ENCODE data around the gene CCDC73.

CCDC73 gene

DNA sequence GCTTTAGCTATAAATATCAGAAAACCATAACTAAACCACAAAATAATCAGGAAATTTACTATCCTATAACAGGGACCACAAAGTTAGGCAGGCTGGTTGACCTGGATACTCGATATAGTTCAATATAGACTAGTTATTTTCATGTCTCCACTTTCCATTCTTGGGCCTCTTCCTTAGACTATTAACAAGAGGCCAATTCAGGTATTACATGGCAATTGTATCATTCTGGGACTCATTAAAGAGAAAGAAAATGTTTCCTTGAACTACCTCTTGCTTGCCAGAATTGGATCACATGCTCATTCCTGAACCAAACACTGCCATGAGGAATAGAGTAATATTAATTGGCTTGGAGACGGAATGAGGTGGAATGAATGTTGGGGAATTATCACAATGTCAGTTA, 134.8 kb downstream of the CCDC73 start:
- no peaks in the 10 kb centered on the region for H3K36me3 ChIP-seq (ENCODE audit: control insufficient read depth, insufficient read depth, low read length)
- H3K27me3 ChIP-seq (ENCODE audit: control insufficient read depth, insufficient read depth, low read length, poor library complexity, severe bottlenecking): no peaks in the 10 kb centered on the region
- WGBS, 2 experiments: 100% methylated on average over 1 to 2 of the region's 2 CpGs
- H3K4me1 ChIP-seq (ENCODE audit: control insufficient read depth, insufficient read depth, low read length): no peaks in the 10 kb centered on the region
- H3K4me3 ChIP-seq (ENCODE audit: insufficient read depth, low read depth, low read length): no peak overlapping the region
- no peaks in the 10 kb centered on the region for H3K9me3 ChIP-seq (ENCODE audit: control insufficient read depth, low read length)
- H3K27ac ChIP-seq (ENCODE audit: insufficient read depth, low read depth, low read length, poor library complexity, severe bottlenecking): no peak overlapping the region

DNA sequence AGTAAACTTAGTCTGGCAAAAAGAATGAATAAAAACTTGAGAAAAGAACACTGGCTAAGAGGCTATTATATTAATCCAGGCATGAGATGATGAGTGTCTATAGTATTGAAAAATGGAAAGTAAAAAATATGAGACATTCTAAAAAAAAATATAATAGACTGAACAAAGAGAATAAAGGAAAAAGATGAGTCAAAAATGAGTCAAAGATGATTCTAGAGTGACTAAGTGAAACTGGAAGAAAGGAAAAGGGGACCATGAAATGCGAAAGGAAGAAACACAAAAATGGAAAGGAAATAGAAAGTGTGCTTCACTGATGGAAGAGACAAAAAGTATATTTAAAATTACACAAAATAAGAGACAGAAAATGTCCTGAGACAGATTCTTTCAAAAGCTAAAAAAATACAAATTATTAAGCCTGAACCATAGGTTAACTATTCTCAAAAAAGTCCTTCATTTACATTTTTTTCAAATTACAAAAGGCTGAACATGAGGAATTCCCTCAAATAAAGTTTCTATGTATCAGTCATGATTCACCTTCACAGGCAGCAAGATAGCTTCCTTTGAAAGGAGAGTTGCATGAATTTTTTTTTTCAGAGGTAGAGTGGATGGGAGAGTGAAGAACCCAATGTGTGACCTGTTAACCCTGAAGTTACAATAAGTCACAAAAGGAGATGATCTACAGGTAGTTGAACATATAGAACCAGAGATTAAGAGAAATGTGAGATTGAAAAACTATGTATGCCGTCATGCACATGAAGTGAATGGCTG, 135.6 kb downstream of the CCDC73 start:
- H3K27ac ChIP-seq (ENCODE audit: insufficient read depth, low read depth, low read length, poor library complexity, severe bottlenecking): no peak overlapping the region
- H3K9me3 ChIP-seq (ENCODE audit: control insufficient read depth, low read length): no peaks in the 10 kb centered on the region
- H3K36me3 ChIP-seq (ENCODE audit: control insufficient read depth, insufficient read depth, low read length): no peaks in the 10 kb centered on the region
- H3K4me1 ChIP-seq (ENCODE audit: control insufficient read depth, insufficient read depth, low read length): no peaks in the 10 kb centered on the region
- WGBS, 2 experiments: 92 to 98% methylated on average over 2 of the region's 2 CpGs
- no peaks in the 10 kb centered on the region for H3K27me3 ChIP-seq (ENCODE audit: control insufficient read depth, insufficient read depth, low read length, poor library complexity, severe bottlenecking)
- H3K4me3 ChIP-seq (ENCODE audit: insufficient read depth, low read depth, low read length): no peak overlapping the region

DNA sequence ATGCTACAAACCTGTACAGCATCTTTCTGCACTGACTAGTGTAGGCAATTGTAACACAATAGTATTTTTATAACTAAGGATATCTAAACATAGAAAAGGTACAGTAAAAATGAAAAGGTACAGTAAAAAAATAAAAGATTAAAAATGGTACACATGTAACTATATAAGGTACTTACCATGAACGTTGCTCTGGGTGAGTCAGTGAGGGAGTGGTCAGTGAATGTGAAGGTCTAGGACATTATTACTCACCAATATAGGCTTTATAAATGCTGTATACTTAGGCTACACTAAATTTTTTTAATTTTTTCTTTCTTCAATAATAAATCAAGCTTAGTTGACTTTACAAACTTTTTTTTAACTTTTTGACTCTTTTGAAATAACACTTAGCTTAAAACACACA, 150.9 kb downstream of the CCDC73 start:
- H3K36me3 ChIP-seq (ENCODE audit: control insufficient read depth, insufficient read depth, low read length): no peaks in the 10 kb centered on the region
- H3K9me3 ChIP-seq (ENCODE audit: control insufficient read depth, low read length): no peaks in the 10 kb centered on the region
- H3K4me1 ChIP-seq (ENCODE audit: control insufficient read depth, insufficient read depth, low read length): no peaks in the 10 kb centered on the region
- H3K4me3 ChIP-seq (ENCODE audit: insufficient read depth, low read depth, low read length): no peak overlapping the region
- WGBS, 2 experiments: no CpG with 5 or more reads among the region's 1 CpG
- H3K27ac ChIP-seq (ENCODE audit: insufficient read depth, low read depth, low read length, poor library complexity, severe bottlenecking): no peak overlapping the region
- no peaks in the 10 kb centered on the region for H3K27me3 ChIP-seq (ENCODE audit: control insufficient read depth, insufficient read depth, low read length, poor library complexity, severe bottlenecking)

DNA sequence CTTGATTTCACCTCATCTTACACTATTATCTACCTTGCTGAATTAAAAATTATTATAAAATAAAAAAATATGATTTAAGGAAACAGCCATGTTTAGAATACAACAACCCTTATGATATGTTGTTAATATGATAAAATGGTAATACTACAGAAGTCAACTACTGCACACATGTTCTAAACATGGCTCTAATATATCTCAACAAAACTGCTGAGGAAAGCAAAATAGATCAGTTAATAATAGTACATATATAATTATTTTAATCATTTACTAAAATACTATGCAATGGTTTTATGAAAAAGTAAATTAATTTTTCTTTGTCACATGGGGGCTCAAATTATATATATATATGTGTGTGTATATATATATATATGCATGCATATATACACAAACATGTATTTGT, 153.1 kb downstream of the CCDC73 start:
- Histone ChIP-seq H3K36me3 (ENCODE audit: control insufficient read depth, insufficient read depth, low read length) (no peaks in the 10 kb centered on the region), H3K4me3 (ENCODE audit: insufficient read depth, low read depth, low read length) (no peak overlapping the region), H3K9me3 (ENCODE audit: control insufficient read depth, low read length) (no peaks in the 10 kb centered on the region), H3K27ac (ENCODE audit: insufficient read depth, low read depth, low read length, poor library complexity, severe bottlenecking) (no peak overlapping the region), H3K27me3 (ENCODE audit: control insufficient read depth, insufficient read depth, low read length, poor library complexity, severe bottlenecking) (no peaks in the 10 kb centered on the region), H3K4me1 (ENCODE audit: control insufficient read depth, insufficient read depth, low read length) (no peaks in the 10 kb centered on the region)

DNA sequence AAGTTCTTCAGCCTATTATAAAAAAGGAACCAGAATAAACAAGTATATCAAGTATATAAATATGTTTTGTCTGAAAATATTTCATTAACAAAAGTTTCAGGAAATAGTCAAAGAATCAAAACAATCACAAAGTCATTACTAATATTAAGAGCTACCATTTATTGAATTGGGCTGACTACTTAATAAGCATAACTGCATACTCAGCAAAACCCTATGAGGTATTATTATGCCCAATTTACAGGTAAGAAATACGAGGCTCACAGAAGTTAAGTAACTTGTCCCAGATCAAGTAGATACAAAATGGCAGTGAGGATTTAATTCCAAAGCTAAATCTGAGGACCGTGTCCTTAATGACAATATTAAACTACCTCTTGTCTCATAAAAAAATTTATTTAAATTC, 158.6 kb downstream of the CCDC73 start:
- H3K4me1 ChIP-seq (ENCODE audit: control insufficient read depth, insufficient read depth, low read length): no peaks in the 10 kb centered on the region
- no peak overlapping the region for H3K27ac ChIP-seq (ENCODE audit: insufficient read depth, low read depth, low read length, poor library complexity, severe bottlenecking)
- H3K36me3 ChIP-seq (ENCODE audit: control insufficient read depth, insufficient read depth, low read length): no peaks in the 10 kb centered on the region
- H3K27me3 ChIP-seq (ENCODE audit: control insufficient read depth, insufficient read depth, low read length, poor library complexity, severe bottlenecking): no peaks in the 10 kb centered on the region
- no peaks in the 10 kb centered on the region for H3K9me3 ChIP-seq (ENCODE audit: control insufficient read depth, low read length)
- H3K4me3 ChIP-seq (ENCODE audit: insufficient read depth, low read depth, low read length): no peak overlapping the region
- 90 to 93% methylated on average over 1 to 2 of the region's 2 CpGs for WGBS, 2 experiments

DNA sequence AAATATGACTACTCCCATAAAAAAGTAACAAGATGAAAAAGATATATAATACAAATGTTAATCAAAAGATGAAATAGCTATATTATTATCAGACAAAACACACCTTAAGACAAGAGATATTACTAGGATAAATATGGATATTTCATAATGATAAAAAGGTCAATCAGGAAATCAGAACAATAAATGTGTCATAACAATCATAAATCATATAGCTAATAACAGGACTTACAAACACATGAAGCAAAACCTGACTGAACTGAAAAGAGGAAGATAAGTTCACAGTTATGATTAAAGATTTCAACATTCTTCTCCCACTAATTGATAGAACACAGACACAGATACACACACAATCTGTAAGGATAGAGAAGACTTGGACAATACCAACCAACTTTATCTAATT, 163.6 kb downstream of the CCDC73 start:
- no peaks in the 10 kb centered on the region for H3K4me1 ChIP-seq (ENCODE audit: control insufficient read depth, insufficient read depth, low read length)
- no peaks in the 10 kb centered on the region for H3K27me3 ChIP-seq (ENCODE audit: control insufficient read depth, insufficient read depth, low read length, poor library complexity, severe bottlenecking)
- H3K4me3 ChIP-seq (ENCODE audit: insufficient read depth, low read depth, low read length): no peak overlapping the region
- no peak overlapping the region for H3K27ac ChIP-seq (ENCODE audit: insufficient read depth, low read depth, low read length, poor library complexity, severe bottlenecking)
- no peaks in the 10 kb centered on the region for H3K9me3 ChIP-seq (ENCODE audit: control insufficient read depth, low read length)
- H3K36me3 ChIP-seq (ENCODE audit: control insufficient read depth, insufficient read depth, low read length): no peaks in the 10 kb centered on the region

DNA sequence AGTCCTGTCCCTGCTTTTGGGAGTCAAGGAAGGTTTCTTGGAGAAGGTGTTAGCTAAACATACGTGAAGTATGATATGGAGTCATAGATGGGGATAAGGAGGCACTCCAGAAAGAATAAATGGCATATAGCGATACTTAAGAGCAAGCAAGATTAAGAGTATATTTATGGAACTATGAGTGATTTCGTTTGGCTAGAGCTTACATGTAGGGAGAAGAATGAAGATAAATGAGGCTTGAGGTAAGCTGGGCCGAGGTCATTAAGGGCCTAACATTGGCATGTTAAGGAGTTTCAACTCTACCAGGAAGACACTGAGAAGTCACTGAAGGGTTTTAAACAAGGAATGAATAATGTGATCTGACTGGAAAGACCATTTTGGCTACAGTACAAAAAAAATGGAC, 177.6 kb downstream of the CCDC73 start:
- Histone ChIP-seq H3K27ac (ENCODE audit: insufficient read depth, low read depth, low read length, poor library complexity, severe bottlenecking) (no peak overlapping the region), H3K4me1 (ENCODE audit: control insufficient read depth, insufficient read depth, low read length) (no peaks in the 10 kb centered on the region), H3K36me3 (ENCODE audit: control insufficient read depth, insufficient read depth, low read length) (no peaks in the 10 kb centered on the region), H3K27me3 (ENCODE audit: control insufficient read depth, insufficient read depth, low read length, poor library complexity, severe bottlenecking) (no peaks in the 10 kb centered on the region), H3K9me3 (ENCODE audit: control insufficient read depth, low read length) (no peaks in the 10 kb centered on the region), H3K4me3 (ENCODE audit: insufficient read depth, low read depth, low read length) (no peak overlapping the region)
- WGBS, 2 experiments: 88 to 91% methylated on average over 4 of the region's 4 CpGs

DNA sequence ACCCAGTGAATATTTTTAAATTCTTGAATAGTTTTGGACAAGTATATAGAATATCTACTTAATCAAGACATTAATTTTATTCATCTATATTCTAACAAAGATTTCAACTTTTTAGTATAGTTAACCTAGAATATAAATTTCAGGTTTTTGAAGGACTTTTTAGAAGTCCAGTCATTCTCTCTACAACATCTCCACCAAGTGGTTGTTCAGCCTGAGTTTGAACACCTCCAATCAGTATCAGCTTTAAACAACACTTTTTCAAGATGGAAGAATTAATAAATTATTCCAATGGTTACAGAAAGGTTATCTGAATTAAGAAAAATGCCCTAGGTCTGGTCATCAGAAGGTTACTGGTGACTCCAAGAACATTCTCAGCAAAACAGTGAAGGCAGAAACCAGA, 179.0 kb downstream of the CCDC73 start:
- Histone ChIP-seq H3K36me3 (ENCODE audit: control insufficient read depth, insufficient read depth, low read length) (no peaks in the 10 kb centered on the region), H3K9me3 (ENCODE audit: control insufficient read depth, low read length) (no peaks in the 10 kb centered on the region), H3K27ac (ENCODE audit: insufficient read depth, low read depth, low read length, poor library complexity, severe bottlenecking) (no peak overlapping the region), H3K4me1 (ENCODE audit: control insufficient read depth, insufficient read depth, low read length) (no peaks in the 10 kb centered on the region), H3K4me3 (ENCODE audit: insufficient read depth, low read depth, low read length) (no peak overlapping the region), H3K27me3 (ENCODE audit: control insufficient read depth, insufficient read depth, low read length, poor library complexity, severe bottlenecking) (no peaks in the 10 kb centered on the region)

DNA sequence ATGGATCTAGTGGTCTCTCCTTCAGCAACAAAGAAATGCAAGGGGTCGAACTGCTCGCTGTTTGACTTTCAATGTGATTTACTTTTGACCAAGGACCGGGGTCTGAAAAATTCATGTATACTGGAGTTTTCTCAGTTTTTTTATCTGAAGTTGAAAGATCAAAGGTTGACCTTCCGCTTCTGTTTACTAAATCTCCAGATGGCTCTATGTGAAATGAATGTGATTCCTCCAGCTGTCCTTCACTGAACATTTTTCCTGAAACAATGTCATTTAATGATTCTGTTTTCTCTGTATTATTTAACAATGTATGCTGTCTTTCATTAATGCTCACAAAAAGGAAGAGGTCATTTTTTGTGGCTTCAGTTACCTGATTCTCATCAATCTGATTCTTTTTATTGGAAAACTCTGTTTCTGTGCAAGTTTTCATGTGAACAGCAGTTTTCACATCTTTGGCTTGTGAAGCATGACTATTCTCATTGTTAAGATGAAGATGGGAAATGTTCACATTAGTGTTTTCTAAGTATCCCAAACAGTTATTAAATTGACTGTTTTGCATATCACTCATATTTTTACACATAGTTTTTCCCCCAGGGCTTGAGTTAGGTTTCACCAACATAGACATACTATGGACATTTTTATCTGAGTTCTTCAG, 180.8 kb downstream of the CCDC73 start:
- Histone ChIP-seq H3K36me3 (ENCODE audit: control insufficient read depth, insufficient read depth, low read length) (no peaks in the 10 kb centered on the region), H3K9me3 (ENCODE audit: control insufficient read depth, low read length) (no peaks in the 10 kb centered on the region), H3K4me1 (ENCODE audit: control insufficient read depth, insufficient read depth, low read length) (no peaks in the 10 kb centered on the region), H3K4me3 (ENCODE audit: insufficient read depth, low read depth, low read length) (no peak overlapping the region), H3K27ac (ENCODE audit: insufficient read depth, low read depth, low read length, poor library complexity, severe bottlenecking) (no peak overlapping the region), H3K27me3 (ENCODE audit: control insufficient read depth, insufficient read depth, low read length, poor library complexity, severe bottlenecking) (no peaks in the 10 kb centered on the region)
- 86 to 93% methylated on average over 4 of the region's 4 CpGs for WGBS, 2 experiments

DNA sequence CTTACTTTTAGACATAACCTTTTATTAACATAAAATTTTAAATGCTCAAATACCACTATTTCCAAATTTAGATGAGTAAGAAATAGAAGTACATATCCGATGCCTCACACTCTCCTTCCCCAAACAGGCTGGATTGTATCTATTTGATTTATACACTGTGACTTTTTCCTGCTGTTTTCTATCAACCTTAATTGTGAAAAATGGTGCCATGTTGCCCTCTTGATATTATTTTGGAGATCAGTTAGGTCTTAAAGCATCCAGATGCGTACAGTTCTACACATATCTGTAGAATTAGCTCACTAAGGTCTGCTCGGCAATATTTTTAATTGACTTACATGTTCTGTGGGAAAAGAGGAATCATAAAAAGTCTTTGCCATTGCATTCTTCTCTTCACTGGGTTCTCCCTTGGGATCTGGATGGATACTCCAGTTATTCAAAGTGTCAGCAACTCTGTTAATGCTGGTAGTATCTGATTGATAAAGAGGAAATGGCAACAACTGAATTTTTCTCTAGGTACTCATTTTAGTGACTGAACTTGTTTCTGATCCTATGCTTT, 183.6 kb downstream of the CCDC73 start:
- no peaks in the 10 kb centered on the region for H3K9me3 ChIP-seq (ENCODE audit: control insufficient read depth, low read length)
- H3K27ac ChIP-seq (ENCODE audit: insufficient read depth, low read depth, low read length, poor library complexity, severe bottlenecking): no peak overlapping the region
- H3K4me1 ChIP-seq (ENCODE audit: control insufficient read depth, insufficient read depth, low read length): no peaks in the 10 kb centered on the region
- H3K4me3 ChIP-seq (ENCODE audit: insufficient read depth, low read depth, low read length): no peak overlapping the region
- no peaks in the 10 kb centered on the region for H3K36me3 ChIP-seq (ENCODE audit: control insufficient read depth, insufficient read depth, low read length)
- no peaks in the 10 kb centered on the region for H3K27me3 ChIP-seq (ENCODE audit: control insufficient read depth, insufficient read depth, low read length, poor library complexity, severe bottlenecking)
- 92 to 96% methylated on average over 2 to 3 of the region's 3 CpGs for WGBS, 2 experiments

Data from ectodermal cell (in vitro differentiated cells).